ENCODE measurements around the gene RPL13.

The RPL13 gene

DNA sequence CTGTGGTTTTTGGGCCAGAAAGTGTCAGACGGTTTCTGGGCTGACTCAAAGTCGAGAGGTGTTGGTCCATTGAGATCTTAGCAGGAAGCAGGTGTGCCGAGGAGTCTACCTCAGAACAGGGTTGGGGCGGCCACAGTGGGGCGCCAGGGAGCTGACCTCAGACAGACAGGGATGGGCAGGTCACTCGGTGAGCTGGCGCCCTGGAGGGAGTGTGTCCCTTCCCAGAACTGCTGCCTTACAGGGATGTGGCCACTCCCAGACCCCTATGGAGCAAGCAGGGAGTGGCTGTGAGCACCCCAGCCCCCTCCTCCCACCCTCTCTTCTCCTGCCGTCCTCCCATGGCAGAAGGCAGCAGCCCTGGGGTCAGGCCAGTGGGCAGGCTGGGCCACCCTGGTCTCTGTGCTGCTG lies 39.0 kb downstream of the RPL13 start:
- DNase-seq (ENCODE audit: low read depth) = no peak

DNA sequence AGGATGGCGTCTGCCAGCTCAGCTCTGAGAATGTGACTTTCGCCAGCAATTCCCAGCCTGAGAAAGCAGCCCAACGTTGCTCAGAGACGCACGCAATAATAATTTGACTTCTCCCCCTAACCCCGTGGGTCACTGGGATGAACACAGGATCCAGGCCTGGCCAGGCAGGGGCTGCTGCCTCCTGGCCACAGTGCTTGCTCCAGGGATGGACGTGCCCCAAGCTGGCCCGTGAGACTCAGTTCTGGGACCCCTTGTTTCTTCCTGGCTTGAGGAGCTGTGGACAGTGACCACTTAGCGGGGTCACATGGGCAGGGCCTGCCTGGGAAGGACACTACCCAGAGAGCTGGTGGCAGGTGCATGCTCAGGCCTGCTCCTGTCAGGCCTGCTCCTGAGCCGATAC lies 39.4 kb downstream of the RPL13 start:
- no peak for DNase-seq (ENCODE audit: low read depth)

DNA sequence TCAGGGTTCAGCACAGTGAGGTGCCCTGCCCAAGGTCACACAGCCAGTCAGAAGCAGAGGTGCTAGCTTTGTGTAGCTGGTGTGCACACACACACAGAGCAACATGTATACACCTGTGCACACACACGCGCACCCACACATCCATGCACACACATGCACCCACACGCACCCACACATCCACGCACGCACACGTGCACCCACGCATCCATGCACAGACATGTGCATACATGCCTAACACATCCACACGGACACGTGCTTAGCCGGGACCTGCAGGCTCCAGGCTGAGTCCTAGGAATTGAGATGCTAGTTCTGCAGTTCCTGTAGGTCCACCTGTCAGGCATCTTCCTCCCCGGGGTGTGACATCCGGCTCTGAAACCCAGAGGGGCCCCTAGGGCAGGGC lies 39.9 kb downstream of the RPL13 start:
- no peak for DNase-seq (ENCODE audit: low read depth)

DNA sequence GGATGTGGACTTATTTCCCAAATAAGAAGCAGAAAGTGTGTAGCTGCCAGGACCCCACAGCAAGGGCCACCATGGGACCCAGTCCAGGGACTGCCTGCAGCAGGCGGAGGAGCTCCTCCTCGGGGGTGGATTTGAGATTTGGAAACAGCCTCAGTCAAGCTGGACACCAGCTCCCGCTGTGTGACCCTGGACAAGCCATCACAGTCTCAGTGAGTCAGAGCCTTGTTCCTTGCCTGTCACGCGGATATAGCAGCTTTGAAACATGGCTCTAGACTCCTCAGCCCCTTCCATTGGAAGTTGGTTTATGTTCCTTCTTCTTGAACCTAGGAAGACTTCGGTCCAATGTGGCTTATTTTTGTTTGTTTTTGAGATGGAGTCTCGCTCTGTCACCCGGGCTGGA lies 40.5 kb downstream of the RPL13 start:
- no peak for DNase-seq (ENCODE audit: low read depth)

DNA sequence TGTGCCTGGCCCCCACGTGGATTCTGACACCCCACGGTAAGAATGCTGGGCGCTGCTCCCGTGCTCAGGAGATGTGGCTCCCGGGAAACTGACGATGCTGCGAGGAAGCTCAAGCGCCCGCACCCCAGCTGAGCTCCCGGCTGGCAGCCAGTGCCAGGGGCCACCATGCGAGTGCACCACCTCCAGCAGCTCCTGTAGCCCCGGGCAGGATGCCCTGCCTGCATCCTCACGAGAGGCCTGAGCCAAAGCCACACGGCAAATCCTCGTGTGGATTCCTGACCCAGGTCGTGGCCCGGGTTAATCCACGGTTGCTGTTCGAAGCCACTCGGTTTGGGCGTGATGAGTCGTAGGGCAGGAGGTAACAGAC lies 41.4 kb downstream of the RPL13 start:
- no peak for DNase-seq (ENCODE audit: low read depth)

DNA sequence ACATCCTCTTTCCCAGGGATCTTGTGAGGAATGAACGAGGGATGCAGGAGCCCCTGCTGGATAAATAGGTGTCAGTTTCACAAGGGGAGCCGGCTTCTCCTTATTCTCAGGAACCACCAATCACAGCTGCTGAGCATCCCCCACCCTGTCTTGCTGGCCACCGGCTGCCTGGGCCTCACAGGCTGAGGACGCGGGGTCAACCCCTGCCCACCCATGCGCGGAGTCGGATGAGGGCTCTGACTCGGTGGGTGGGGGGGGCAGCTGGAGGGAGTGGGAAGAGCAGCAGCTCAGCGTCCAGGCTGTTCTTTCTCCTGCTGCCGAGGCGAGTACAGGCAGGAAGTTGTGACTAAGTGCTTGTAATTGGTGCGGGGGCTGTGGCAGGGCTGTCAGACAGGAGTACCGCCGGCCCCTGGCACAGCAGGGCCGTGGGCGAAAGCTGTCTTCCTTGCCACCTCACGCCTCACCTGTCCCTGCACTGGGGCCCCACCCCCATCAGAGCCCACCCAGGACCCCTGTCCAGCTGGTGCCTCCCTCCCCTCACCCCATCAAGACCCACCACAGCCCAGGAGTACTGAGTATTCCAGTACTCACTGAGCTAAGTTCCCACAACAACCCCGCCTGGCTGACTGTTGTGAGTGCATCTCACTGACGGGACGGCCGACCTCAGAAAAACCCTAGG lies 41.9 kb downstream of the RPL13 start:
- peak; percentile 40 for DNase-seq (ENCODE audit: low read depth)

DNA sequence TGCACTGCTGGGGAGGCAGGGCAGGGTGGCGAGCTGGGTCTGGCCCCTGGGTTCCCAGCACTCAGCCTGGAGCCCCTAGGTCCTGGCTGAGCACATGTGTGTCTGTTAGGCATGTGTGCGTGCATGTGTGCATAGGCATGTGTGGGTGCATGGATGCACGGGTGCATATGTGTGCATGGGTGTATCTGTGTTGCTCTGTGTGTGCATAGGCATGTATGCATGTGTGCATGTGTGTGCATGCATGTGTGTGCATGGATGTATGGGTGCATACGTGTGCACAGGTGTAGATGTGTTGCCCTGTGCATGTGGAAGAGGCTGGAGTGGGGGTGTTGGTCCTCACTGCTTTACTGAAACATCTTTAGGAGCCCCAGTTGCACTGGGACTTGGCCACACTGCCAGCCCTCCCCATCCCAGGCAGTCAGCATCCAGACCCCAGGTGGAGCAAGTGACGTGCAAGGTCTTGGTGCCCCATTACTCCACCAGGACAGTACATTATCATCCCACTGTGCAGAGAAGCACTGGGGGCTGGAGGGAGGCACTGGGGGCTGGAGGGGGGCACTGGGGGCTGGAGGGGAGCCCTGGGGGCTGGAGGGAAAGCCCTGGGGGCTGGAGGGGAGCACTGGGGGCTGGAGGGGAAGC lies 42.6 kb downstream of the RPL13 start:
- DNase-seq (ENCODE audit: low read depth) = no peak

DNA sequence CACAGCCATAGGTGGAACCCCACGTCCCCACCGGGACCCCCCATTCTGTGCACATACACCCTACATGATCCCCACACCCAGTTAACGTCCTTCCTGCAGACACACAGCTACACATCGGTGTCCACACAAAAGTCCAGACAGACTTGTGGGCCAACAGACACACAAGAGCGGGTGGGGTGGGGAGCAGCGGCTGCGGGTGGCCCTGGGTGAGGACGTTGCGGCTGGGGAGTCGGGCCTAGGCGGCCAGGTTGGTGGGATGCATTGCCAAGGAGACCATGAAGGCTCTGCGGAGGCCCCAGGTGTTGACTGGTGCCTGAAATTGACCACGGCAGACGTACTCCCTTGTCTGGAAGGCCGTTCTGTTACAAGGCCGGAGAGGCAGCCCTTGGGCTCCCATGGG lies 44.3 kb downstream of the RPL13 start:
- no peak for DNase-seq (ENCODE audit: low read depth)

DNA sequence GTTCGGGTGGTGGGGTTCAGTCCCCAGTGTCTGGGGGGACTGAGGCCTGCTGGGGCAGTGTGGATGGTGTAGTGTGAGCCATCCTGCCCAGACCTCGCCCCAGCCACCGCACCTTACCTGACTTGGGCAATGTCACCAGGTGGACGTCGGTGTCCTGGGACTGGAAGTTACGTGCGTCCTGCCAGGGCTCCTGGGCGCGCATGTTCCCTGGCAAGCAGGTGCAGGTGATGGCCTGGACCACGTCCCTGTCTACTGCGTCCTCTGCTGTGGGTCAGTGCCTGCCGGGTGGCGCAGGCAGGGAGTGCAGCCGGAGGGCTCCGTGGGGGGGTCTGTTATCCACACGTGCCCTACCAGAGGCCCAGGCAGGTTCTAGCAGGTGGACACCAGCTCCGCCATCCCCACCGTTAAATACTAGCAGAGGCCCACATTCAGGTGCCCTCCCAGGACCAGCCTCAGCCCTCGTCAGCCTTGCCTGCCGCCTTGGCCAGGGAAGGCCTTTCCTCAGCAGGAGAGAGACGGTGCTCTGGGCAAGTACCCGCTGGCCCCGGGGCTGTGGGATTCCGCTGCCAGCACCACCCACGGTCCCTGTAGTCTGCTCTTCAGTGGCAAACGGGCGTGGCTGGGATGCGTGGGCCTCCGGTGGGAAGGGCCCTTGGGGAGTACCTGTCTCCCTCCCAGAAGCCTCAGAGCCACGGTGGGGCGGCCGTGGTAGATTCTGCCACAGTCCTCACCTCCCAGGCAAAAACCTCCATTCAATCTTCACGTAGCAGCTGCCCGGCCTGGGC lies 44.9 kb downstream of the RPL13 start:
- no peak for DNase-seq (ENCODE audit: low read depth)

DNA sequence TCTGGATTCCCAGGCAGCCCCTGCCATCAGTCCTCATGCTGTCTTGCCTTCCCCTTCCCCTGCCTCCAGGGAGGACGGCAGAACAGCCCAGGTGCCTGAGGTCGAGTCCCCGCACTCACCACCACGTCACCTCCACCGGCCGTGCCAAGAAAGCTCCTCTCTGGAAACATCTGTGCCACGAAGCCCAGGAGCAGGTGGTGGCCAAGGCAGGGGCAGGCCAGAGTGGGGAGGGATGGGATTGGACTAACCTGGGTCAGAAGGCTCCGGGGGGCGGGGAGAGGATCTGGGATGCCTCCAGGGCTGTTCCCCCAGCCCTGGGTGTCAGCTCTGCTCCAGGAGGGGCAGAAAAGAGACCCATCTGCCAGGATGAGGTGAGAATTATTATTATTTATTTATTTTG lies 45.5 kb downstream of the RPL13 start:
- no peak for DNase-seq (ENCODE audit: low read depth)

DNA sequence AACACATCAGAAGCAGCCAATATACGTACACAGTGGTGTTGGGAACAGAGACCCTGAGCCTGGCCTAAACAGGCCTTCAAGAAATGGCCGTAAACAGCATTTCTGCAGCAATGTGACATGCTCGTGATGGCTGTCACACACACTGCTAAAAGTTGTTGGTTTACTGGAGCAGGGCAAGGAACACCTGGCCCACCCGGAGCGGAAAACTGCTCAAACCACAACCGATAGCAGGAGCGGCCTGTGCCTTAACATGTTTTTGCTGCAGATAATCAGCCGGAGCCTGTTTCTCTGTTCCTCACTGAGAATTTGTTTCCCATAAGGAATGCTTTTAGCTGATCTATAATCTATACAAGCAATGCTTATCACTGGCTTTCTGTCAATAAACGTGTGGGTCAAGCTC lies 47.0 kb downstream of the RPL13 start:
- DNase-seq (ENCODE audit: low read depth) = no peak

DNA sequence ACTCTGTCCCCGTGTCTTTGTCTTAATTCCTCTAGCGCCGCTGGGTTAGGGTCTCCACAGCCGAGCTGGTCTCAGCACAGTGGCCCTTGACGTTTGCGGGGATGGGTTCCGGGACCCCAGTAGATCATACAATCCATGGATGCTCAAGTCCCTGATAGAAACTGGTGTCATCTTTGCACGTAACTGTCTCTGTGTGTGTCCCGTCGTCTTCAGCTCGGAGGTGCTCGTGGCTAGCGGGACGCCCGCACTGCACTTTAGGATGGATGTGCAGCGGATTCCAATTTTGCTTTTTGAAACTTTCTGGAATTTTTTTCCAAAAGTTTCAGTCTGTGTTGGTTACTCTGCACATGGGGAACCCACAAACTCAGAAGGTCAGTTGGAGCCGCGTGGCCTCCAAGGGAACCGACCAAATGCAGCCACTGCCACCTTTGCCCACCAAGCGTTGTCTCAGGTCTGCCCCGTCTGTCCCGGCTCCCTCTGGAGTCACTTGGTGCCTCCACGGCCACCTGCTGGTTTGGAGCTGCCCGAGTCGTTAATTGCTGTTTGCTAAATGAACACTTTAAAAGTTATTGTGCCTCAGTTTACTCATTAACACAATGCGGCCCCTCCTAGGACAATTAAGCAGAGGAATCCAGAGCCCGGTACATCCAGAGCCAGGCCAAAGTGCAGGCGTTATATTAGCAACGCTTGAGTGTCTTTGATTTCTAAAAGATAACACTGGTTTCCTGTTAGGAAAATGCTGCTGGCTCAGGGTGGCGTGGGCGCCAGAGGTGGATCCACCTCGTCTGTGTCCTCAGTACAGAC lies 47.7 kb downstream of the RPL13 start:
- no peak for DNase-seq (ENCODE audit: low read depth)

DNA sequence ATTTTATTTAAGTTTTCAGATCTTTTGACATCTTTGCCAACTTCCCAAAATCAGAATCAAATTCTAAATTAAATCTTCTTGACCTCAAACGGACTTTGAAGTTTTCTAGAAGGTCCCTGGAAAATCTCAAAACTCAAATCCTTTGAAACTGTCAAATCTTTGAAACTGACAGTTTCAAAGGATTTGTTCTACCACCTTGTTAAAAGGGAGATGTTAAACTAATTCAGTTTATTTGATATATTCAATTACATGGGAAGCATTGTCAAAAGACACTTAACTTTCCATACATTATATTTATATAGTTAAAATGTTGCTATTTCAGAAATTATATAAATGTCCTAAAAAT lies 49.6 kb downstream of the RPL13 start:
- no peak for DNase-seq (ENCODE audit: low read depth)

DNA sequence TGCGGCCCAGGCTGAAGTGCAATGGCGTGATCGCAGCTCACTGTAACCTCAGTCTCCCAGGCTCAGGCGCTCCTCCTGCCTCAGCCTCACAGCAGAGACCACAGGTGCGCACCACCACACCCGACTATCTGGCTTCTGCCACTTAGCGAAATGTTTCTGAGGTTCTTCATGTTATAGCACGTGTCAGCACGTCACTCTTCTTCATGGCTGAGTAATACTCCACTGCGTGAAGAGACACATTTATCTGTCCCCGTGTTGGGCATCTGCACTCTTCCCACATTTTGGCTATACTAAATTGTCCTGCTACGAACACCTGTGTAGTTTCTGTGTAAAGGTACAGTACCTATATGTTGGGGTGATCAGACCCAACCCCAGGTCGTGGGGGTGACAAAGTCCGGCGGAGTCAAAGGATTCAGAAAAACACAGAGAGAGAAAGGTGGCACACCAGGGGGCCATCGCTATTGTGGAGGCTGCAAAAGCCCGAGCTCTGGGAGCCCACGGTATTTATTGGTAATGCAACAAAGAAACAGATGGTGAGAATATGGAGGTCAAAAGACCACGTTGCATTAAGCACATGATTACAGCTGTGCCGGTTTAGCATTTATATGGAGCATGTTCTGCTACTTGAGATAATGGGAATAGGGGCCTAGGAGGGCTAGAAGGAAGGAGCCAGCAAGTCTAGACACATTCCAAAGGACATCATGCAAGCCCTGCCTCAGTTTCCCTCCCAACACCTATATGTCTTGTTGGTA lies 52.1 kb downstream of the RPL13 start:
- DNase-seq (ENCODE audit: low read depth) = no peak

DNA sequence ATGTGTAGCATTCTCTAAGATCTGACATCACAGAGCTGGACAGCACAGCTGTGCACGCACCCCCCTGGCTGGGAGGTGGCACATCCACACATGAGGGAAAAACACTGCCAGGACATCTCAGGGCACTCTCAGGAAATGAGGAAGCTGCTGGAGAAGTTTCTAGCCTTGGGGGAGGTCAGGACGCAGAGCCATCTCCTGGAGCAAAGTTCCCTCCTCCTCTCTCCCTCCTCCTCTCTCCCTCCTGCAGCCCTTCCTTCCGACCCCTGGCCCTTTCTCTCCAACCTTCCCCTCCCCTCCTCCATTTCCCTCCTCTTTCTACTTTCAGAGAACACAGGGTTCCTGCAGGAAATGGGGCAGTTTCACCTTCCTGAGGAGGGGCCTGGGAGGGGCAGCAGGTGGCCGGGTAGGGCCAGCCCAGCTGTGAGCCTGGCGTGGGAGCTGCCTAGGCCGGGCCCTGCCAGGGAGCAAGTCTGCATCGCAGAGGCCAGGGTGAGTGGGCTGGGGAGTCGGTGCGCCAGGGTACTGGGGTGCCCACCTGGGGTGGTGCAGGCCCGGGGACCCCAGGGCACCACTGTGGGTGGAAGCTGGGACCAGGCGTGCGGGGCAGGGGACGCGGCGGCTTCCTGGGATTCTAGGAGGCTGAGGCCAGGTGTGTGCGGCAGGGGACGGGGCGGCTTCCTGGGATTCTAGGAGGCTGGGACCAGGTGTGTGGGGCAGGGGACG lies 52.9 kb downstream of the RPL13 start, which contains the start of gene DPEP1:
Gene DPEP1, plus strand, starts transcription at position 412 of the 723 bp plus-strand sequence. CDS start 16,769 bp downstream, outside the sequence.
- DNase-seq (ENCODE audit: low read depth) = no peak

DNA sequence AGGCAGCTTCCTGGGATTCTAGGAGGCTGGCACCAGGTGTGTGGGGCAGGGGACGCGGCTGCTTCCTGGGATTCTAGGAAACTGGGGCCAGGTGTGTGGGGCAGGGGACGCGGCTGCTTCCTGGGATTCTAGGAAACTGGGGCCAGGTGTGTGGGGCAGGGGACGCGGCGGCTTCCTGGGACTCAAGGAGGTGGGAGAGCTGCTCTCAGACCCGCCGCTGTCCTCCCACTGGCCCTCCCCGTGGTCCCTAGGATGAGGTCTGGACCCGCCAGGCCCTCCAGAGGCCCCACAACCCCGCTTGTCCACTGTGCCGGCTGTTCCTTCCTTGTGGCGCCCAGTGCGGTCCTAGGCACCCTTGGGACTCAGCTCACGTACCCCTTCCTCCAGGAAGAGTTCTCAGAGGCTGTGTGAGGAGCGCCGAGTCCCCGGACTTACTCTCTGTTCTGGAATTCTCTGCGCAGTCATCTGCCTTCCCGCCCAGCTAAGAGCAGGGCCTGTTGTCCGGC lies 53.5 kb downstream of the RPL13 start:
- no peak for DNase-seq (ENCODE audit: low read depth)
